Activated T-cell treated with anti-CD3 and anti-CD28 coated beads, Interleukin-2, amount 50 U/mL, for 4 hours (primary cell): Measurements from ENCODE around the gene POLR3C. TPM values are rescaled to one million over a fixed set of nuclear protein-coding genes. Genes with fewer than 3 reads are reported as not detected.

Source experiments
- ATAC-seq, 2 donors: fragments of 200-7000 bp; cut with Tn5 transposase; one replicate each; pipeline ENCODE4 v1.10.0; 2021
- DNase-seq: peaks from one replicate; pipeline ENCODE4 v3.0.0-alpha.2; 2020
- H3K27me3 Mint-ChIP-seq: one replicate; pipeline ENCODE4 v1.8.0; 2021; ENCODE audit warnings: low read depth, mixed read lengths
- H3K36me3 Mint-ChIP-seq: one replicate; pipeline ENCODE4 v1.8.0; 2022; ENCODE audit warnings: mixed read lengths; ENCODE audit not compliant: insufficient read depth
- H3K4me1 Mint-ChIP-seq: one replicate; pipeline ENCODE4 v1.8.0; 2021; ENCODE audit warnings: low read depth, mixed read lengths
- H3K4me3 Mint-ChIP-seq: one replicate; pipeline ENCODE4 v1.8.0; 2021; ENCODE audit warnings: mild to moderate bottlenecking, moderate library complexity, mixed read lengths
- H3K9me3 Mint-ChIP-seq: one replicate; pipeline ENCODE4 v1.8.0; 2021; ENCODE audit warnings: mixed read lengths
- total RNA-seq, 3 donors: library from RNA; stranded (reverse); gene quantifications; one replicate each; pipeline ENCODE4 v1.2.1, GENCODE V29; 2021

The POLR3C gene
- total RNA-seq, 3 donors from 2014 or later, result 55.6 to 64.5 (median 55.8) TPM

DNA sequence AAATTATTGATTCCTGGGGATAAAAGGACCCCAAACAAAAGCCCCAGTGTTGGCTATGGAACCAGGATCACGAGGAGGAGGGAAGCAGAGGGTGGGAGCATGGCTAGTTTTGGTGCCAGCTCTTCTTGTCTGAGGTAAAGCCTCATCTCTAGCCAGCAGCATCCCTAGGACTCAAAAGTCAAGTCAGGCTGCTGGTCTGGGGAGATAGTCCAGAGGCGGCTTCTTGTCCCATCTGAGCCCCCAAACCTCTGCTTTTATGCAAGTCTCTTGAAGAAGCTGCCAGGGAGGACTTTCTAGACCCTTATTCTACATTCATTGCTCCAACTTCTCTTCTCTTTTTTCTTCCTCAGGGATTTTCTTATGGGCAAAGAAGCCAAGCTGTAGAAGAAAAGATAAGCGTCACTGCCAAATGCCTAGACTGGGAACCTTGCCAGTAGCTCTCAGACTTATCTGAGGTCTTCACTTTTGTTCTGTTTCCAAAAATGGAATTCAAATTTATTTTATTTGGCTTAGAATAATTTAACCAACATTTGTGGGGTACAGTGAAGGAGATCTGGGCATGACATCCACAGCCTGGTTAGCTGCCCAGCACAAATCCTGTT lies 68.6 kb downstream of the POLR3C start:
- Mint-ChIP-seq H3K36me3 (peaks cover 2% of the 10 kb centered on the region), H3K27me3 (no peaks in the 10 kb centered on the region), H3K9me3 (no peaks in the 10 kb centered on the region), H3K4me3 (no peak overlapping the region), H3K4me1 (no peaks in the 10 kb centered on the region)
- DNase-seq, result no peak
- ATAC-seq, result no peak

DNA sequence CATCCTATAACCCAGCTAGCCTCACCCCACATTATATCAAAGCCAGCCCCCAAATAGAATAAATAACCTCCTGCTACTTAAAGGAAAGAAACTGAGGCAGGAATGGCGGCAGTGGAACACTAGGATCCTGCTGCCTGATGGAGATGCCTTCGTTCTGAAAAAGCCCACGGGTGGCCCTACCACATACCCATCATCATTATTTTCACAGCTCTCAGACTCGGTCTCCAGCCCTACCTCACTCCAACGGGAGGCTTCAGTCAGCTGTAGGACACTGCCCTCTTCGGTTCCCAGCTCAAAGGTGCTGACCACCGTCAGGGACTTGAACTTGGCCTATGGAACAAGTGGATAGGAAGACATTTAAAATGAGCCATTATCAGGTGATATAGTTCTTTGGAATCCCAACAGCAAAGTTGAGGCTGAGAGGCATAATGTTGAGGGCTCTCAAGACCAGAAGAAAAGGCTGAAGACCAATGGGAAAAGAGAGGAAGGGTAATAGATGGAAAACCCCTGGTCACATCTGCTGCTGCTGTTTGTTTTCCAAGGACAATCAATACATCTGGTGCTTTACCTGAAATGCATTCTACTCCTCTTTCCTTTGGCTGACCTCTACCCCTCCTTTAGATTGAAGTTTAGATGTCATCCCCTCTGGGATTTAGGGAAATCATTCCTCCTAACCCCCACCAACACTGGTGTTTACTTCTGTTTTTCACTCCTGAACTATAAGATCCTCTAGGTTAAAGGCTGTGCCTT lies 69.5 kb downstream of the POLR3C start:
- Mint-ChIP-seq H3K9me3 (no peaks in the 10 kb centered on the region), H3K27me3 (no peaks in the 10 kb centered on the region), H3K4me3 (no peak overlapping the region), H3K36me3 (peaks cover 4% of the 10 kb centered on the region), H3K4me1 (no peaks in the 10 kb centered on the region)
- no peak for DNase-seq
- no peak for ATAC-seq

Other genes with a start within 250 kb of the POLR3C start
- 10 to 100 TPM; 24.1 to 28.8 (median 28.1) TPM for gene GPR89A, start 216.2 kb upstream of the POLR3C start, total RNA-seq
- gene PDZK1, start 116.8 kb upstream of the POLR3C start, total RNA-seq, result under 1 TPM in 1 of 3 donors, not detected in 2; 0.08 TPM
- gene CD160, start 104.7 kb upstream of the POLR3C start, total RNA-seq, result 1 to 10 TPM; 1.7 to 6.4 (median 2.2) TPM
- 10 to 100 TPM; 12.6 to 13.5 (median 12.6) TPM for gene RNF115, start 105 bp upstream of the POLR3C start, total RNA-seq
- 1 to 10 TPM; 2.1 to 3.1 (median 2.8) TPM for gene NUDT17, start 21.4 kb downstream of the POLR3C start, total RNA-seq
- gene PIAS3, start 34.9 kb downstream of the POLR3C start, total RNA-seq, result 10 to 100 TPM; 10.6 to 14.2 (median 12.0) TPM
- gene ANKRD35, start 61.7 kb downstream of the POLR3C start, total RNA-seq, result under 1 TPM; 0.05 to 0.42 (median 0.10) TPM
- gene ITGA10, start 85.8 kb downstream of the POLR3C start, total RNA-seq, result 1 to 10 TPM; 1.2 to 1.4 (median 1.2) TPM
- 10 to 100 TPM; 26.3 to 28.6 (median 28.0) TPM for gene PEX11B, start 94.5 kb downstream of the POLR3C start, total RNA-seq
- 100 to 1,000 TPM; 603 to 609 (median 606) TPM for gene RBM8A, start 103.3 kb downstream of the POLR3C start, total RNA-seq
- gene LIX1L, start 133.8 kb downstream of the POLR3C start, total RNA-seq, result 10 to 100 TPM; 40.7 to 43.3 (median 41.9) TPM
- gene ANKRD34A, start 140.4 kb downstream of the POLR3C start, total RNA-seq, result 1 to 10 TPM; 6.2 to 8.7 (median 7.6) TPM
- 10 to 100 TPM; 11.7 to 14.5 (median 13.9) TPM for gene POLR3GL, start 140.5 kb downstream of the POLR3C start, total RNA-seq
- 10 to 100 TPM; 68.9 to 91.0 (median 83.7) TPM for gene TXNIP, start 172.4 kb downstream of the POLR3C start, total RNA-seq
- gene HJV, start 197.5 kb downstream of the POLR3C start, total RNA-seq, result not detected